Ramos (cell line): ENCODE data around the gene SLC35E4.

ENCODE experiments used
- in situ Hi-C: fragments of 300-500 bp; cut with MboI; formaldehyde crosslinking; loops from one replicate; pipeline ENCODE4 v1.14.3; 2022; ENCODE audit warnings: low sequenced_read_pairs; ENCODE audit not compliant: unreplicated experiment

The SLC35E4 gene

GRCh38 chr22:30681831-30682230, 46.2 kb downstream of the SLC35E4 start:
- in situ Hi-C loops, result no loop called here

- in situ Hi-C loops, result no loop called here
These were observed 49.6 kb downstream of the SLC35E4 start for GRCh38 chr22:30685178-30685577.

GRCh38 chr22:30687358-30687757, 51.8 kb downstream of the SLC35E4 start:
- in situ Hi-C loops, result no loop called here

- in situ Hi-C loops, result no loop called here
These were observed 54.0 kb downstream of the SLC35E4 start for GRCh38 chr22:30689622-30690021.

GRCh38 chr22:30691204-30691603, 55.6 kb downstream of the SLC35E4 start:
- in situ Hi-C loops, result no loop called here

- in situ Hi-C loops, result no loop called here
These were observed 58.6 kb downstream of the SLC35E4 start for GRCh38 chr22:30694171-30694639.

GRCh38 chr22:30694640-30695350, 59.2 kb downstream of the SLC35E4 start, which contains the start of gene OSBP2:
OSBP2 (plus strand) TSS chr22:30694874; CDS start chr22:30694910, 36 bp downstream.
- in situ Hi-C loops, result no loop called here

GRCh38 chr22:30695351-30695851, 59.8 kb downstream of the SLC35E4 start:
- in situ Hi-C loops, result no loop called here

GRCh38 chr22:30695871-30696655, 60.5 kb downstream of the SLC35E4 start:
- in situ Hi-C loops, result no loop called here
